Measurements from ENCODE around the gene CAMK2D.

The CAMK2D gene

DNA sequence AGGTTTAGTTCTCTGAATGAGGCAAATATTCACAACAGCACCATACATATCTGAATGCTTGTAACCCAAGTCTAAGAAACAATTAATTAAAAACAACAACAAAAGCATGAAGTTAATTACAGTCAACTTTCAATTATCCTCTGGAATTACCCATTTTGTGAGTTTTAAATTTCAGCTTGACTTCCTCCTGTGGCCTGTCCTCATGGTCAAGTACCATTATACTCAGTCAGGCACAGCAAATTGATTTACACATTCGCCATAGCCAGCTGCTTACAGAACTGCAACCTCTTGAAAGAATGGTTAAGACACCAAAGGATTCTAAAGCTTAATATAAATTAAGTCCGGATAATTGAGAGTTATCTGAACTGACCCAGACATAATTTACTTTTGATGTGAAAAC lies 306.5 kb downstream of the CAMK2D start:
- Histone ChIP-seq H3K36me3 (ENCODE audit: insufficient read depth, low read depth, low read length) (no peaks in the 10 kb centered on the region), H3K27me3 (ENCODE audit: insufficient read depth, low read length) (no peaks in the 10 kb centered on the region), H3K4me3 (ENCODE audit: low read length) (no peak overlapping the region), H3K9ac (ENCODE audit: low read depth, low read length) (peak overlapping the region; percentile 49; the same call in 1 of the 2 replicates), H3K27ac (ENCODE audit: low read length) (no peak overlapping the region), H3K4me1 (ENCODE audit: insufficient read depth, low read length) (peaks cover 51% of the 10 kb centered on the region), H3K9me3 (ENCODE audit: insufficient read depth, low read depth, low read length) (no peaks in the 10 kb centered on the region)

DNA sequence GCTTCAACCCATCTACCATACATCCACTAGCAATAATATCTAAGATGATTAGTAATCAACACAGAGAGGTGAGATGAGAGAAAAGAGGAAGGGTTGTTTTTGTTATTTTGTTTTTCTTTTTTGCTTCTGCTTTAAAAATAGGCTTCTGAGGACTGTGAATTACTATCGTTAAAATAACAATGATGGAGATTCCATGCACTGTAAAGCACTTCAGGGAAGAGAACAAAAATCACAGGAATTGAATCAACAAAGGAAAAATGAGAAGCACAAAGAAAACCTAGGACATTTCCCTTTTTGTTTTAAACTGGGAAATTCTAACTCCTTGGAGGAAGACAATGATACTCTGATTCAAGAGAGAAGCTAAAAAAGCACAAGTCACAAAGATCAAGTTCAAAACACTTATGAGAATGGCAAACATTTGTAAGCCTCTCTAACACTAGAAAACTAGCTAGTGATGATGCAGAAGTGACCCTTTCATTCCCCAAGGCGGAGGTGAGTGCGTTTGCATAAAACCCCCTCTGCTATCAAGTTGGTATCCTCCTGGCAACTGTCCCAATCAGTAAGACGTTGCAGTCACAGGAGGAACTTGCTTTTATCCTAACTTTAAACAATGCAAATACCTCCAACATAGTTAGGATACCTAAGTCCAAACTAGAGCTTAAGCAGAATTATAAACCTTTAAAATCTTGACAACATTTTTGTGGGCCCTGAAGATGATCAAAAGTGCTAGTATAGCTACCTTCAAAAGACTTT lies 308.5 kb downstream of the CAMK2D start:
- H3K9ac ChIP-seq (ENCODE audit: low read depth, low read length), result peak overlapping the region; percentile 49; the same call in 1 of the 2 replicates
- no peaks in the 10 kb centered on the region for H3K9me3 ChIP-seq (ENCODE audit: insufficient read depth, low read depth, low read length)
- H3K27ac ChIP-seq (ENCODE audit: low read length), result peak overlapping the region; percentile 57
- peak overlapping the region; percentile 51; the same call in 1 of the 2 replicates for H3K4me3 ChIP-seq (ENCODE audit: low read length)
- H3K27me3 ChIP-seq (ENCODE audit: insufficient read depth, low read length), result no peaks in the 10 kb centered on the region
- H3K36me3 ChIP-seq (ENCODE audit: insufficient read depth, low read depth, low read length), result no peaks in the 10 kb centered on the region
- peaks cover 51% of the 10 kb centered on the region for H3K4me1 ChIP-seq (ENCODE audit: insufficient read depth, low read length)

DNA sequence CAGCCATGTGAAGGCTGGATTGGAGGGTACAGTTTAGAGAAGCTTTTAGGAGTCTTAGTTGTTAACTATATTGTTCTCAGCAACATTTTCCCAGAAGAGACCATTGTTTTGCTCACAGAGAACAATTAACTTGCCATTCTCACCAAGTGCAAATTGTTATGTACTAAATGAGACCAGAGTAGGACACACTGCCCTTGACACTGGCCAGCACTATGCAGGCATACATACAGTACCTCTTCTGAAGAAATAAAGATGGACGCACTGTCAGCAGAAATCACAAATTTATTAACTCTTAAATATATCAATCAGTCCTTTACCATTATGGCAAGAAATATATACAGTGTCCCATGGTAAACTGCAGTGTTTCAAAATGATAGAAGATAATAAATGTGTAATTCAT lies 309.4 kb downstream of the CAMK2D start:
- Histone ChIP-seq H3K27ac (ENCODE audit: low read length) (no peak overlapping the region), H3K9ac (ENCODE audit: low read depth, low read length) (no peak overlapping the region), H3K9me3 (ENCODE audit: insufficient read depth, low read depth, low read length) (no peaks in the 10 kb centered on the region), H3K4me1 (ENCODE audit: insufficient read depth, low read length) (peaks cover 51% of the 10 kb centered on the region), H3K36me3 (ENCODE audit: insufficient read depth, low read depth, low read length) (no peaks in the 10 kb centered on the region), H3K27me3 (ENCODE audit: insufficient read depth, low read length) (no peaks in the 10 kb centered on the region), H3K4me3 (ENCODE audit: low read length) (peak overlapping the region; percentile 51; the same call in 1 of the 2 replicates)

DNA sequence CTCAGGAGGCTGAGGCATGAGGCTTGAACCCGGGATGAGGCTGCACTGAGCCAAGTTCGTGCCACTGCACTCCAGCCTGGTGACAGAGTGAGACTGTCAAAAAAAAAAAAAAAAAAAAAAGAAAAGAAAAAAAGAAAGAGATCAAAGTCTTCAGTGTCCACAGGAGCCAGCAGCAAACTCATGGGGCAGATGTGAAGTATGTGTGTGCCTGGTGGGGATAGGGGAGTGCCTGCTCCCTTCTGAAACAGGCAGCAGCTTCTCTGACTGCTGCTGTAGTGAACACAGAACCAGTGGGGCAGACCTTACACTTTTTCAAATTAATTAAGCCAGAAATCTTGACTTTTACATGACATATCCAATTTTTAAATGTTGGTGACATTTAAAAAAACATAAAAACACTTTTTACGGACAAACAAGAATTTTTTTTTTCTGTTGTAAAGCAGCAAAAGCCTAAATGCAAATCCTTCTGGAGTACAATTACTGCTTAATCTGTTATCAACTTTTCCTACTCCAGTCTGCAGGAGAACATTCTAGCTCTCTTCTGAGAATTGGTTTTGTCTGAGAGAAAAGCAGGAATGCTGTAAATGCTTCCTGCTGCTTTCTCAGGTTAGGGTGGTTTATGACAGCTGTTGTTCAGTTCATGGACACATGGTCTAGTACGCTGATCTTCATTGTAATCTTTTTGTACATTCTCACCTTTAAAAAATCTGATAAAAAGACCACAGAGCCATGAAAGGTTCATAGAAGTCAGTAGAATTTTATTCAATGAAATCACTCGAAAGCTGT lies 311.1 kb downstream of the CAMK2D start:
- H3K9me3 ChIP-seq (ENCODE audit: insufficient read depth, low read depth, low read length), result no peaks in the 10 kb centered on the region
- H3K4me1 ChIP-seq (ENCODE audit: insufficient read depth, low read length), result peaks cover 48% of the 10 kb centered on the region
- no peak overlapping the region for H3K9ac ChIP-seq (ENCODE audit: low read depth, low read length)
- no peaks in the 10 kb centered on the region for H3K27me3 ChIP-seq (ENCODE audit: insufficient read depth, low read length)
- H3K4me3 ChIP-seq (ENCODE audit: low read length), result no peak overlapping the region
- no peaks in the 10 kb centered on the region for H3K36me3 ChIP-seq (ENCODE audit: insufficient read depth, low read depth, low read length)
- H3K27ac ChIP-seq (ENCODE audit: low read length), result no peak overlapping the region

DNA sequence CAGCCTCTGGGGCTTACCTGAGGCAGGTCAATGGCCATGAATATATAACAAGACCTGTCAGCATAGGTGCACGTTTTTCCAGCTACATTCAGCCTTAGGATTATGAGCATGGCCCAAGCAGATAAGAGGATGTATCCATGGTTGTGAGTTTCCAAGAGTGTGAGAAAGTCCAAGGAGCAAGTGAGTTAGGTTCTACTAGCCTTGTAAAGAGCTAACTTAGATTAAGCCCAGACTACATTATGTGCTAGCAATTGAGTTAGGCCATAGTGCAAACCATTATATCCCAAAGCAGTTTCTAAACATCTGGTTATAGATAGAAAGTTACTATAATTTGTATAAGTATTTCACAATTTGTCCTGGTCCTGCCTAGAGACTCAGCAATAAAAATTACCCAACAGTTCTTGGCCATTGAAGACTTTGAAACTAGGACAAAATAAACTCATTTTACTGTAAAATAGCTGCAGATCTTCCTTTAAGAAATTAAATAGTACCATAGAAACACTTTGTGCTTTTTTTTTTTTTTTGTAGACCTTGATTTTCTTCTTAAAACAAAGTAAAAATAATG lies 312.0 kb downstream of the CAMK2D start:
- Histone ChIP-seq H3K9me3 (ENCODE audit: insufficient read depth, low read depth, low read length) (no peaks in the 10 kb centered on the region), H3K4me1 (ENCODE audit: insufficient read depth, low read length) (peaks cover 39% of the 10 kb centered on the region), H3K27me3 (ENCODE audit: insufficient read depth, low read length) (no peaks in the 10 kb centered on the region)

DNA sequence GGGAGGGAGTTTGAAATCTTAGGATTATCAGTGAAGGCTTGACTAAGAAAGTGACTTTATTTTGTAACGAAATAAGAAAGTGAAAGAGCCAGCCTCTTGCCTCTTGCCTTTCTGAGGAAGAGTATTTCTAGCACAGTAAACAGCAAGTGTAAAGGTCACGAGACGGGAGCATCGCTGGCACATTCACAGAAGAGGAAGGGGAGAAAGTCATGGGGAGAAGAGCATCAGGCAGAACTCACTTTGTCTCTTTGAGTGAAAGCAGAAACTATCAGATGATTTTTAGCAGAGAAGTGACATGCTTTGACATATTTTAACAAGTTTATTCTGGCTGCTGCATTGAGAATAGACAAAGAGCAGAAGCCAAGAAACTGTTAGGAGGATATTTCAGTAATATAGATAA lies 313.8 kb downstream of the CAMK2D start:
- no peak overlapping the region for H3K4me3 ChIP-seq (ENCODE audit: low read length)
- H3K27ac ChIP-seq (ENCODE audit: low read length), result no peak overlapping the region
- H3K4me1 ChIP-seq (ENCODE audit: insufficient read depth, low read length), result peaks cover 23% of the 10 kb centered on the region
- no peaks in the 10 kb centered on the region for H3K36me3 ChIP-seq (ENCODE audit: insufficient read depth, low read depth, low read length)
- no peaks in the 10 kb centered on the region for H3K27me3 ChIP-seq (ENCODE audit: insufficient read depth, low read length)
- H3K9me3 ChIP-seq (ENCODE audit: insufficient read depth, low read depth, low read length), result no peaks in the 10 kb centered on the region
- no peak overlapping the region for H3K9ac ChIP-seq (ENCODE audit: low read depth, low read length)

More for the DNA sequence above, 312.0 kb downstream of the CAMK2D start:
- Histone ChIP-seq H3K36me3 (ENCODE audit: insufficient read depth, low read depth, low read length) (no peaks in the 10 kb centered on the region), H3K4me3 (ENCODE audit: low read length) (no peak overlapping the region), H3K9ac (ENCODE audit: low read depth, low read length) (no peak overlapping the region), H3K27ac (ENCODE audit: low read length) (no peak overlapping the region)

DNA sequence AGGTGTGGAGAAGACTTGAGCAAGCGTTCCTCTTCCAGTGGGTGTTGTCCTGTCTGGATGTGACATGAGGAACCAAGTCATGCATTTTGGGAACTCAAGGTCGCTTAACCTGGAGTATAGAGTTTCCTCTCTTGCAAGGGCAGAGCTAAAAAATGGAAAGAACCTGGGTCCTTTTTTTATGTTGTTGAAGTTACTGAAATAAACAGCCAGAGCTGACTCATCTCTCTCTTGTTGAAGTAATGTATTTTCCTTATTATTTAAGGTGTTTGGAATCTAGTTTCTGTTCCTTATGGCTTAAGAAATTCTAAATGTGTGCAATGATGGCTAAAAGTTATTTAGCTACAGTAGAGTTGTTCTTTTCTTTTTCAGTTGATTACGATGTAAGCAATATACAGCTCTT lies 314.5 kb downstream of the CAMK2D start:
- Histone ChIP-seq H3K27ac (ENCODE audit: low read length) (no peak overlapping the region), H3K9me3 (ENCODE audit: insufficient read depth, low read depth, low read length) (no peaks in the 10 kb centered on the region), H3K36me3 (ENCODE audit: insufficient read depth, low read depth, low read length) (no peaks in the 10 kb centered on the region), H3K4me3 (ENCODE audit: low read length) (no peak overlapping the region), H3K27me3 (ENCODE audit: insufficient read depth, low read length) (no peaks in the 10 kb centered on the region), H3K9ac (ENCODE audit: low read depth, low read length) (no peak overlapping the region), H3K4me1 (ENCODE audit: insufficient read depth, low read length) (peaks cover 16% of the 10 kb centered on the region)

DNA sequence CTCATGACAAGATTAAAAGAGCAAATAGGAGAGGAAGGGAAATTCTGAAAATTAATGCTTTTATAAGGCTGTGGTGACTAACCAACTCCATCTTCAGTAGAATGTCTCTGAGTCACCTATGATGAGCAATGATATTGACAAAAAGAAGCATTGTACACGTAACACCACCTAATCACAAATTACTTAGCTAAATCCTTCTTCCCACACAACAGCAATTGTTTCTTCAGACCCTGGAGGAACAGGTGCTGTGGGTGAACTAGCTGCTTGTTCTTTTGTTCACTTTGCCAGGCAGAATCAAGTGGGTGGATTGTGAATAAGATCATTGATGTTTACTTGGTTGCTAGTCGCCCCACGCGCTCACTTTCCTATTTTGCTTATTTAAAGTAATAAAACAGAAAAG lies 315.5 kb downstream of the CAMK2D start:
- Histone ChIP-seq H3K4me3 (ENCODE audit: low read length) (no peak overlapping the region), H3K9ac (ENCODE audit: low read depth, low read length) (no peak overlapping the region), H3K9me3 (ENCODE audit: insufficient read depth, low read depth, low read length) (no peaks in the 10 kb centered on the region), H3K4me1 (ENCODE audit: insufficient read depth, low read length) (peaks cover 7% of the 10 kb centered on the region; the same call in 1 of the 2 replicates), H3K27me3 (ENCODE audit: insufficient read depth, low read length) (no peaks in the 10 kb centered on the region), H3K27ac (ENCODE audit: low read length) (no peak overlapping the region), H3K36me3 (ENCODE audit: insufficient read depth, low read depth, low read length) (no peaks in the 10 kb centered on the region)

DNA sequence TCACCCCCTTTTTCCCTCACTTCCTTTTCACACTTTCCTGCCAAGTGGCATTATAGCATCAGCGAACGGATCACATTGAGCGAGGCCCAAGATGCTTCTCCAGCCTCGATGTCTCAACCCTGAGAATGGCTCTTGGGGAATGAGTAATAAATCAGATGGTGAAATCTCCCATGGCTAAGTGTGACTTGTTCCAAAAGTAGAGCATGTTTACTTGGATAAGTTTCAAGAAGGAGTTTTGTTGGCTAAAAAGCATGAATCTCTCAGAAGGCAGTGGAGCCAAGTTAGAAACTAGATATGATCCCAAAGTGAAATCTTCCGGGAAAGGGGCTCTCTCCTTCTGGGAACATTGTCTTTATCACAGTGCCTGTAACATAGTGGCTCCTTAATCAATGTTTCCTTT lies 316.3 kb downstream of the CAMK2D start:
- Histone ChIP-seq H3K9me3 (ENCODE audit: insufficient read depth, low read depth, low read length) (no peaks in the 10 kb centered on the region), H3K4me1 (ENCODE audit: insufficient read depth, low read length) (0 out of 2 replicates have a peak, but pooled peaks cover 3% of the 10 kb centered on the region), H3K4me3 (ENCODE audit: low read length) (no peak overlapping the region), H3K27ac (ENCODE audit: low read length) (no peak overlapping the region), H3K36me3 (ENCODE audit: insufficient read depth, low read depth, low read length) (no peaks in the 10 kb centered on the region), H3K9ac (ENCODE audit: low read depth, low read length) (no peak overlapping the region), H3K27me3 (ENCODE audit: insufficient read depth, low read length) (no peaks in the 10 kb centered on the region)

DNA sequence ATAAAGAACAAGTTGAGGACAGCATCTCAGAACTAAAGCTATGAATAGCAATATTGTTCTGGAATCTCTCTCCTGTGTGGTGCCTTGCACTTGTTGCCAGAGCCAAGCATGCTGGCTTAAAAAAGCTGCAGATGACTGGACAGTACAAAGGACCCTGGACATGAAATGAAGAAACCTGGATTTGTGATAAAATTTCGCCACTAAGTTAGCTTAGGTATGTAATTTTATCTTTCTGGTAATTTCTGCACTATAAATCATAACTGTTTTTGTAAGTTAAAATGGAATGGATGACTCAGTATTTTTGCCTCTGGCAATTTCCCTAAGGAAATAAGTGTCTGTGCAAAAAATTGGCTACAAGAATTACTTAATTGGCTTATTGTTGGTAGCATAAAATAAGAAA lies 317.2 kb downstream of the CAMK2D start:
- H3K9ac ChIP-seq (ENCODE audit: low read depth, low read length), result no peak overlapping the region
- H3K27ac ChIP-seq (ENCODE audit: low read length), result no peak overlapping the region
- H3K27me3 ChIP-seq (ENCODE audit: insufficient read depth, low read length), result no peaks in the 10 kb centered on the region
- H3K9me3 ChIP-seq (ENCODE audit: insufficient read depth, low read depth, low read length), result no peaks in the 10 kb centered on the region
- H3K4me1 ChIP-seq (ENCODE audit: insufficient read depth, low read length), result 0 out of 2 replicates have a peak, but pooled peaks cover 3% of the 10 kb centered on the region
- no peak overlapping the region for H3K4me3 ChIP-seq (ENCODE audit: low read length)
- H3K36me3 ChIP-seq (ENCODE audit: insufficient read depth, low read depth, low read length), result no peaks in the 10 kb centered on the region

DNA sequence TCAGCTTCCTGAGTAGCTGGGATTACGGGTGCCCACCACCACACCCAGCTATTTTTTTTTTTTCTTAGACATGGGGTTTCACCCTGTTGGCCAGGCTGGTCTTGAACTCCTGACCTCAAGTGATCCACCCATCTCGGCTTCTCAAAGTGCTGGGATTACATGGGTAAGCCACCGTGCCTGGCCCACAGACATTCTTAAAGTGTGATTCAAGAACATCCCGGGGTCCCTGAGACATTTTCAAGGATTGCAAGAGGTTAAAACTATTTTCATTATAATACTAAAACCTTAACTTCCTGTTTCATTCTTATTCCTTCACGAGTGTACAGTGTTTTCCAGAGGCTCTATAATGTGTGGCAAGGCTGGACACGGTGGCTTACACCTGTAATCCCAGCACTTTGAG lies 318.7 kb downstream of the CAMK2D start:
- H3K9me3 ChIP-seq (ENCODE audit: insufficient read depth, low read depth, low read length), result no peaks in the 10 kb centered on the region
- no peak overlapping the region for H3K27ac ChIP-seq (ENCODE audit: low read length)
- H3K36me3 ChIP-seq (ENCODE audit: insufficient read depth, low read depth, low read length), result no peaks in the 10 kb centered on the region
- H3K9ac ChIP-seq (ENCODE audit: low read depth, low read length), result no peak overlapping the region
- no peaks in the 10 kb centered on the region for H3K27me3 ChIP-seq (ENCODE audit: insufficient read depth, low read length)
- H3K4me3 ChIP-seq (ENCODE audit: low read length), result no peak overlapping the region
- H3K4me1 ChIP-seq (ENCODE audit: insufficient read depth, low read length), result 0 out of 2 replicates have a peak, but pooled peaks cover 3% of the 10 kb centered on the region

All from iPS-20b (cell line).